CD14-positive monocyte (primary cell): ENCODE results near the gene MPEG1. TPM values are rescaled to one million over a fixed set of nuclear protein-coding genes. Genes with fewer than 3 reads are reported as not detected.

Experiments
- DNase-seq, 3 donors: peaks; one replicate each; pipeline ENCODE4 v3.0.0-alpha.2; 2011 to 2022
- H2AFZ ChIP-seq: 2 replicates; pipeline ENCODE4 v1.6.0; 2012; ENCODE audit warnings: mild to moderate bottlenecking, low read depth, low read length, inconsistent platforms; ENCODE audit not compliant: insufficient read depth, poor library complexity, severe bottlenecking
- H3K27ac ChIP-seq, 2 donors: 1 replicate in 1 of 2; 2 replicates in 1 of 2; pipeline ENCODE4 v1.5.1; 2012 to 2013; ENCODE audit warnings: low read length in 2 of 2, control low read depth in 1 of 2, inconsistent platforms in 1 of 2, low read depth in 1 of 2, mild to moderate bottlenecking in 1 of 2
- H3K27me3 ChIP-seq, 2 donors: one replicate each; pipeline versions ENCODE4 v1.6.0 to v1.6.1; 2011 to 2013; ENCODE audit warnings: low read length in 2 of 2; ENCODE audit not compliant: control insufficient read depth in 2 of 2, insufficient read depth in 2 of 2
- H3K36me3 ChIP-seq, 2 donors: replicated peaks in 1 of 2; 1 replicate in 1 of 2; 2 replicates in 1 of 2; pipeline versions ENCODE4 v1.5.1 to v1.6.1; 2012 to 2013; ENCODE audit warnings: low read length in 2 of 2, control low read depth in 1 of 2, inconsistent platforms in 1 of 2, mild to moderate bottlenecking in 1 of 2; ENCODE audit not compliant: insufficient read depth in 2 of 2, control insufficient read depth in 1 of 2
- H3K4me1 ChIP-seq, 2 donors: 1 replicate in 1 of 2; 2 replicates in 1 of 2; pipeline versions ENCODE4 v1.5.1 to v1.6.1; 2012 to 2013; ENCODE audit warnings: low read length in 2 of 2, control low read depth in 1 of 2, inconsistent platforms in 1 of 2, mild to moderate bottlenecking in 1 of 2, moderate library complexity in 1 of 2; ENCODE audit not compliant: insufficient read depth in 2 of 2, control insufficient read depth in 1 of 2
- H3K4me2 ChIP-seq: replicated peaks from 2 replicates; pipeline ENCODE3; 2012; ENCODE audit warnings: low read length, moderate library complexity, mild to moderate bottlenecking; ENCODE audit not compliant: poor library complexity, severe bottlenecking; ENCODE audit errors: extremely low read depth
- H3K4me3 ChIP-seq, 3 experiments: fragments of 200-600 bp in 1 of 3; sonication (generic) in 1 of 3; replicated peaks in 1 of 3; 1 replicate in 2 of 3; 2 replicates in 1 of 3; pipeline ENCODE4 v1.5.1; 2011 to 2013; ENCODE audit warnings: low read length in 3 of 3, mild to moderate bottlenecking in 3 of 3, control low read depth in 2 of 3, low read depth in 2 of 3, inconsistent platforms in 1 of 3, moderate library complexity in 1 of 3
- H3K79me2 ChIP-seq: 2 replicates; pipeline ENCODE4 v1.6.0; 2012; ENCODE audit warnings: mild to moderate bottlenecking, control low read depth, inconsistent platforms, low read length, moderate library complexity; ENCODE audit not compliant: insufficient read depth
- H3K9ac ChIP-seq: 2 replicates; pipeline ENCODE4 v1.6.0; 2017; ENCODE audit warnings: low read length, mild to moderate bottlenecking; ENCODE audit not compliant: insufficient read depth, poor library complexity, severe bottlenecking
- H3K9me3 ChIP-seq, 2 donors: replicated peaks in 1 of 2; 1 replicate in 1 of 2; 2 replicates in 1 of 2; pipeline versions ENCODE4 v1.5.1 to v1.6.1; 2012 to 2013; ENCODE audit warnings: low read length in 2 of 2, control low read depth in 1 of 2; ENCODE audit not compliant: control insufficient read depth in 1 of 2, insufficient read depth in 1 of 2
- H4K20me1 ChIP-seq: 2 replicates; pipeline ENCODE4 v1.6.0; 2012; ENCODE audit warnings: mild to moderate bottlenecking, low read length, control low read depth, moderate library complexity; ENCODE audit not compliant: insufficient read depth
- H3K27ac Mint-ChIP-seq, 7 donors: one replicate each; pipeline ENCODE4 v1.8.0; 2020; ENCODE audit warnings: mild to moderate bottlenecking in 7 of 7, mixed read lengths in 7 of 7, moderate library complexity in 6 of 7, inconsistent platforms in 2 of 7
- H3K27me3 Mint-ChIP-seq, 3 donors: one replicate each; pipeline ENCODE4 v1.8.0; 2021 to 2022; ENCODE audit warnings: low read depth in 3 of 3, mild to moderate bottlenecking in 3 of 3, mixed read lengths in 3 of 3, moderate library complexity in 3 of 3, inconsistent platforms in 1 of 3
- H3K36me3 Mint-ChIP-seq, 2 donors: one replicate each; pipeline ENCODE4 v1.8.0; 2020; ENCODE audit warnings: mixed read lengths in 2 of 2, inconsistent platforms in 1 of 2, mild to moderate bottlenecking in 1 of 2
- H3K4me1 Mint-ChIP-seq: one replicate; pipeline ENCODE4 v1.8.0; 2020; ENCODE audit warnings: mild to moderate bottlenecking, mixed read lengths
- H3K4me3 Mint-ChIP-seq, 2 donors: one replicate each; pipeline ENCODE4 v1.8.0; 2020; ENCODE audit warnings: mild to moderate bottlenecking in 2 of 2, mixed read lengths in 2 of 2, moderate library complexity in 1 of 2
- H3K9me3 Mint-ChIP-seq, 7 donors: one replicate each; pipeline ENCODE4 v1.8.0; 2020 to 2022; ENCODE audit warnings: mixed read lengths in 7 of 7, mild to moderate bottlenecking in 6 of 7, moderate library complexity in 6 of 7, inconsistent platforms in 2 of 7
- CTCF ChIP-seq: fragments of 200-600 bp; IDR thresholded peaks from one replicate; pipeline ENCODE4 v1.8.0; 2022; ENCODE audit warnings: antibody characterized with exemption, mild to moderate bottlenecking
- WGBS: methylation state at CpG from one replicate; pipeline ENCODE4 v1.1.5; 2013; ENCODE audit warnings: missing lambda C conversion rate; ENCODE audit not compliant: insufficient coverage; 5-methylcytosine and 5-hydroxymethylcytosine counted together
- intact Hi-C, 2 donors: fragments of 100-400 bp; cut with micrococcal nuclease; formaldehyde crosslinking; loops; one replicate each; pipeline versions ENCODE4 v1.15.0 to v1.15.1; 2023
- polyA plus RNA-seq, 3 donors: library from polyadenylated mRNA; depleted of rRNA in 1 of 3; unstranded in 2 of 3; stranded (reverse) in 1 of 3; fragments of 300-500 nt in 2 of 3; fragments of >200 nt in 1 of 3; fragmentation: Illumina TruSeq in 2 of 3; gene quantifications; 1 replicate in 2 of 3; 2 replicates in 1 of 3; pipeline ENCODE4 v1.2.3, GENCODE V29; 2012 to 2021

MPEG1 gene
- polyA plus RNA-seq, 3 donors: 273 to 971 (median 691) TPM

GRCh38 chr11:59214141-59214893 lies 1.6 kb upstream of the MPEG1 start:
- Mint-ChIP-seq H3K36me3 (peaks cover 27 to 35% of the 10 kb centered on the region in 2 donors), H3K27me3 (peaks cover 0 to 7% (median 1%) of the 10 kb centered on the region in 3 donors), H3K4me1 (peaks cover 67% of the 10 kb centered on the region), H3K9me3 (peaks cover 0 to 5% (median 0%) of the 10 kb centered on the region in 7 donors), H3K4me3 (peak overlapping the region in 1 of 2 donors; percentile 69), H3K27ac (peak overlapping the region in 6 of 7 donors; percentile 72 to 99 (median 97))
- Histone ChIP-seq H3K9me3 (no peaks in the 10 kb centered on the region), H3K79me2 (peaks cover 67% of the 10 kb centered on the region), H3K27me3 (no peaks in the 10 kb centered on the region), H2AFZ (no peak overlapping the region), H3K9ac (no peak overlapping the region), H4K20me1 (peaks cover 17% of the 10 kb centered on the region), H3K36me3 (peaks cover 2 to 8% of the 10 kb centered on the region in 2 donors), H3K4me1 (peaks cover 64 to 77% of the 10 kb centered on the region in 2 donors), H3K27ac (peak overlapping the region in 1 of 2 donors; percentile 93), H3K4me3 (peak overlapping the region in 1 of 3 experiments; percentile 98), H3K4me2 (peak overlapping the region; percentile 98)
- no peak for DNase-seq
- 94% methylated on average over 2 of the region's 2 CpGs for WGBS
- TF ChIP-seq CTCF: no peak
- intact Hi-C loops: loop anchor here (2.0 to 5.0 kb wide), 3 partner anchors 70 to 637 kb away; partner anchors contain the start of genes LPXN (in 1 of the 2), PATL1 (in 1 of the 2) and ZFP91 (in 1 of the 2)

GRCh38 chr11:59212222-59212621 lies 505 bp downstream of the MPEG1 start:
- peaks cover 55% of the 10 kb centered on the region for H3K4me1 Mint-ChIP-seq
- H3K4me3 ChIP-seq: peak overlapping the region; percentile 70 to 99 (median 98)
- peak overlapping the region; percentile 98 to 99 for H3K4me3 Mint-ChIP-seq

More at GRCh38 chr11:59212222-59212621, 505 bp downstream of the MPEG1 start:
- Histone ChIP-seq H3K4me1 (peaks cover 47 to 70% of the 10 kb centered on the region in 2 donors), H3K9me3 (no peaks in the 10 kb centered on the region), H4K20me1 (peaks cover 38% of the 10 kb centered on the region), H2AFZ (no peak overlapping the region), H3K9ac (peak overlapping the region; percentile 81), H3K27me3 (no peaks in the 10 kb centered on the region), H3K36me3 (peaks cover 18 to 28% of the 10 kb centered on the region in 2 donors), H3K27ac (peak overlapping the region; percentile 91 to 93), H3K4me2 (peak overlapping the region; percentile 98), H3K79me2 (peaks cover 88% of the 10 kb centered on the region)
- TF ChIP-seq CTCF: no peak
- no peak for DNase-seq
- Mint-ChIP-seq H3K27ac (peak overlapping the region; percentile 97 to 99 (median 98)), H3K9me3 (peaks cover 0 to 5% (median 0%) of the 10 kb centered on the region in 7 donors), H3K36me3 (peaks cover 48 to 56% of the 10 kb centered on the region in 2 donors), H3K27me3 (peaks cover 0 to 4% (median 0%) of the 10 kb centered on the region in 3 donors)
- intact Hi-C loops: loop anchor here in 1 of 2 donors (5.0 kb wide), 2 partner anchors 455 to 635 kb away; partner anchors contain the start of genes LPXN, PATL1 and ZFP91
- 84% methylated on average over 2 of the region's 7 CpGs for WGBS
